Panc1 (cell line): Measurements from ENCODE around the gene HAUS5. TPM values are rescaled to one million over a fixed set of nuclear protein-coding genes. Genes with fewer than 3 reads are reported as not detected.

ENCODE experiments used
- ATAC-seq: fragments of 200-7000 bp; cut with Tn5 transposase; 2 replicates; pipeline ENCODE4 v1.9.1; 2020; ENCODE audit warnings: mild to moderate bottlenecking, moderate library complexity
- Bru-seq: library from RNA; stranded (reverse); fragments of 400-500 nt; gene quantifications from one replicate; lab custom pipeline; 2021; lab: Mats Ljungman, UMichigan
- BruChase-seq, 2 experiments: library from RNA; stranded (reverse); fragments of 400-500 nt; gene quantifications; one replicate each; lab custom pipeline; 2021; lab: Mats Ljungman, UMichigan
- BruUV-seq: library from RNA; stranded (reverse); fragments of 400-500 nt; replicated peaks from 2 replicates; lab custom pipeline; 2021; lab: Mats Ljungman, UMichigan
- CTCF ChIA-PET: fragments of 300-600 bp; sonication (Branson Sonifier 250); formaldehyde crosslinking; loops from one replicate; lab custom pipeline; 2022; ENCODE audit warnings: antibody characterized with exemption; lab: Charles Lee
- POLR2A ChIA-PET: fragments of 300-600 bp; sonication (Branson Sonifier 250); formaldehyde crosslinking; loops from one replicate; lab custom pipeline; 2022; ENCODE audit warnings: antibody characterized with exemption; lab: Charles Lee
- DNase-seq: peaks from one replicate; pipeline ENCODE4 v3.0.0-alpha.2; 2010; ENCODE audit warnings: low read depth, low spot score
- H3K27ac ChIP-seq: 2 replicates; pipeline ENCODE4 v1.5.1; 2011; ENCODE audit warnings: mild to moderate bottlenecking, low read length, inconsistent platforms
- H3K27me3 ChIP-seq: fragments of 200-500 bp; sonication (Bioruptor generic); 2 replicates; pipeline ENCODE4 v1.6.0; 2014; ENCODE audit warnings: low read length, inconsistent platforms; ENCODE audit not compliant: control insufficient read depth, insufficient read depth
- H3K36me3 ChIP-seq: fragments of 200-500 bp; sonication (Bioruptor generic); 2 replicates; pipeline ENCODE4 v1.5.1; 2014; ENCODE audit warnings: inconsistent platforms, mild to moderate bottlenecking, low read length, moderate library complexity; ENCODE audit not compliant: control insufficient read depth, insufficient read depth
- H3K4me1 ChIP-seq: 2 replicates; pipeline ENCODE4 v1.5.1; 2011; ENCODE audit warnings: inconsistent platforms, mild to moderate bottlenecking, low read length, moderate library complexity; ENCODE audit not compliant: control insufficient read depth, insufficient read depth
- H3K4me3 ChIP-seq, 2 experiments: 2 replicates each; pipeline ENCODE4 v1.5.1; 2011 to 2012; ENCODE audit warnings: low read depth in 2 of 2, low read length in 2 of 2, mild to moderate bottlenecking in 2 of 2, inconsistent platforms in 1 of 2, moderate library complexity in 1 of 2
- H3K9me3 ChIP-seq: fragments of 200-500 bp; sonication (Bioruptor generic); 2 replicates; pipeline ENCODE4 v1.5.1; 2014; ENCODE audit warnings: low read depth, mild to moderate bottlenecking, inconsistent platforms, low read length, moderate library complexity; ENCODE audit not compliant: control insufficient read depth, insufficient read depth
- CTCF ChIP-seq: fragments of 450-650 bp; IDR thresholded peaks from 2 replicates; pipeline ENCODE4 v1.5.1; 2017; ENCODE audit warnings: mild to moderate bottlenecking
- POLR2AphosphoS5 ChIP-seq: IDR thresholded peaks from 2 replicates; pipeline ENCODE4 v1.6.1; 2012; ENCODE audit warnings: mild to moderate bottlenecking, low read depth, low read length, moderate library complexity
- REST ChIP-seq, 2 experiments: IDR thresholded peaks; 2 replicates each; pipeline ENCODE4 v1.6.1; 2011 to 2012; ENCODE audit warnings: low read depth in 2 of 2, control low read depth in 1 of 2, low read length in 1 of 2, mild to moderate bottlenecking in 1 of 2, moderate library complexity in 1 of 2; ENCODE audit not compliant: insufficient read depth in 1 of 2
- SIN3A ChIP-seq: IDR thresholded peaks from 2 replicates; pipeline ENCODE4 v1.6.1; 2012; ENCODE audit warnings: low read depth, mild to moderate bottlenecking, low read length, moderate library complexity, borderline replicate concordance; ENCODE audit not compliant: insufficient read depth
- TCF7L2 ChIP-seq: IDR thresholded peaks from 2 replicates; pipeline ENCODE4 v1.6.1; 2011; ENCODE audit warnings: mild to moderate bottlenecking, low read depth, low read length, inconsistent platforms
- in situ Hi-C: cut with HindIII; loops from 2 replicates; pipeline ENCODE4 v1.10.0; 2016; ENCODE audit warnings: low sequenced_read_pairs, low pct_unique_long_range_greater_than_20kb
- intact Hi-C: fragments of 100-400 bp; cut with micrococcal nuclease; formaldehyde crosslinking; loops from one replicate; pipeline ENCODE4 v1.10.0; 2022; ENCODE audit not compliant: unreplicated experiment
- long read RNA-seq: library from polyadenylated mRNA; unstranded; transcript quantifications from one replicate; pipeline ENCODE4 v2.0.0, GENCODE V29; 2021; ENCODE audit not compliant: unreplicated experiment
- polyA plus RNA-seq: library from polyadenylated mRNA; unstranded; fragments of >200 nt; gene quantifications from one replicate; pipeline ENCODE4 v1.2.1, GENCODE V29; 2012; ENCODE audit warnings: missing spikeins; ENCODE audit not compliant: insufficient read length
- total RNA-seq: library from RNA; stranded (reverse); gene quantifications from one replicate; pipeline ENCODE4 v1.2.1, GENCODE V29; 2021; ENCODE audit not compliant: unreplicated experiment

Gene HAUS5
- 23.2 TPM for total RNA-seq
- 24.8 TPM for polyA plus RNA-seq
- percentile 53 among the genes with signal in this experiment for Bru-seq, nascent RNA
- percentile 62 among the genes with signal in this experiment for BruChase-seq, experiment 1, labeled RNA remaining after a 2-hour chase
- BruChase-seq, experiment 2, labeled RNA remaining after a 6-hour chase, result percentile 69 among the genes with signal in this experiment
- long read RNA-seq, full-length matches to known transcripts, result 17 of 40 reads
- long read RNA-seq, partial matches to known transcripts, result 10 of 40 reads
- long read RNA-seq, other reads (novel, unspliced or antisense), result 13 of 40 reads

- TF ChIP-seq REST (IDR thresholded peaks at IDR 0.05; ENCODE audit: insufficient read depth in 1 of 2, low read depth in 2 of 2, low read length in 1 of 2) (no peak), POLR2AphosphoS5 (peak; percentile 74), SIN3A (peak; percentile 75; the same call in 1 of the 2 replicates), TCF7L2 (0 out of 2 replicates have a peak, but pooled peaks have one; percentile 35), CTCF (no peak)
- CTCF ChIA-PET, result interaction anchor here (0.5 to 0.6 kb wide), 4 partner anchors 55 to 1773 kb away, joined by 3 to 10 read pairs (median 5); no protein-coding TSS in a partner anchor
- POLR2A ChIA-PET, result interaction anchor here (0.6 kb wide), 1 partner anchor 20 kb away, joined by 7 read pairs; no protein-coding TSS in a partner anchor
- Histone ChIP-seq H3K4me3 (peak within 1 kb of the TSS; percentile 71 to 75), H3K27me3 (no peaks in the 10 kb centered on the region), H3K4me1 (no peaks in the 10 kb centered on the region), H3K36me3 (no peaks in the 10 kb centered on the region), H3K27ac (peak within 1 kb of the TSS; percentile 80), H3K9me3 (no peaks in the 10 kb centered on the region; the same call in 1 of the 2 replicates)
- ATAC-seq (peak; percentile 99), DNase-seq (peak; percentile 66)
- in situ Hi-C loops, result no loop called here
- no TSS peak for BruUV-seq
- intact Hi-C loops, result no loop called here
Observed at GRCh38 chr19:35612559-35613321, at the start of gene HAUS5. TSS of gene HAUS5 (plus strand) at chr19:35612735. CDS start at chr19:35612795, 60 bp downstream.

- POLR2A ChIA-PET, result interaction anchor here (0.6 kb wide), 1 partner anchor 45 kb away, joined by 3 read pairs; no protein-coding TSS in a partner anchor
- CTCF ChIA-PET, result interaction anchor here (0.6 kb wide), 1 partner anchor 34 kb away, joined by 8 read pairs; no protein-coding TSS in a partner anchor
- in situ Hi-C loops (no loop called here), intact Hi-C loops (no loop called here)
- DNase-seq (no peak), ATAC-seq (no peak)
- BruUV-seq, result no TSS peak
- H3K4me3 ChIP-seq, result no peak overlapping the region
- no peak for TF ChIP-seq CTCF
- no peak for TF ChIP-seq SIN3A
- TF ChIP-seq POLR2AphosphoS5, result no peak
- TF ChIP-seq TCF7L2, result no peak
- no peak for TF ChIP-seq REST (IDR thresholded peaks at IDR 0.05; ENCODE audit: insufficient read depth in 1 of 2, low read depth in 2 of 2, low read length in 1 of 2)
- H3K4me1 ChIP-seq, result peaks cover 6% of the 10 kb centered on the region; the same call in 1 of the 2 replicates
- H3K27me3 ChIP-seq, result peaks cover 8% of the 10 kb centered on the region; the same call in 1 of the 2 replicates
- H3K27ac ChIP-seq, result no peak overlapping the region
- H3K9me3 ChIP-seq, result no peaks in the 10 kb centered on the region
- no peaks in the 10 kb centered on the region for H3K36me3 ChIP-seq
Observed at GRCh38 chr19:35562776-35563175, 49.8 kb upstream of the HAUS5 start.
